ENCODE results near the gene CPSF4. TPM values are rescaled to one million over a fixed set of nuclear protein-coding genes. Genes with fewer than 3 reads are reported as not detected.
"Not testable (repeated sequence)": the region's sequence is repeated elsewhere in the genome, so short reads cannot be mapped to it uniquely, and the experiment has no call there.

Gene CPSF4
- total and polyA plus RNA-seq, 4 experiments from 2014 or later, result 21.9 to 54.7 (median 38.0) TPM

DNA sequence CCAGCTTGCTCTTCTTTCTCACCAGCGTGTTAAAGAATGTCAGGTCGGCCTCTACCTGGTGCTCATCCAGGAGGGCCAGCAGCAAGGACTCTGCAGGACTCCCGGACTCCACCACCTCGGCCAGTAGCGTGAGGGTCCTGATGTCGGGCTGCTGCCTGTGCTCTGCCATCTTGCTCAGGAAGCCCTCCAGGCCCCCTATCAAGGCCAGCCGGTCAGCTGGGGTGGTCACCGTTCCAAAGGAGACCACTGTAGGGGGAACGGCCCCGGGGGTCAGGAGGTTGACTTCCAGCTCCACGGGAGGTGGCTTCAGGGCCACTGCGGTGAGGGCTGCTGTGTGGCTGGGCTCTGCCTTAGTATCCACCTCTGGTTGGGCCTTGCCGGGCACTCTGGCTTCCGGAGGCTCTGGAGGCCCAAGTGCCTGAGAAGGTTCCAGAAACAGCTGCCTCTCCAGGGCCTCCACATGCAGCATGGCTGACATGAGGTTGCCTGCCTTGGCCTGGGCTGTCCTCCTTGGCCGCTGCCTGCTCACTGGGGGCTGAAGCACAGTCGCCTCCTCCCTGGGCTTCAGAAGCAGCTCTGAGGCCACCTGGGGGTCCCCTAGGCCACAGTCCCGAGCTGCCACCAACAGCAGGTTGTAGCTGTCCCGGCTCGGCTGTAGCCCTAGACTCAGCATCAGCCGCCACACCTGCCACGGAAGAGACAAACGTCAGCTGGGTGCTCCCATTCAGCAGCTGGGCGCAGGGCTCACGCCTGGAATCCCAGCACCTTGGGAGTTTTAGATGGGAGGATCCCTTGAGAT lies 13.6 kb upstream of the CPSF4 start:
- Histone ChIP-seq H3K4me3 (ENCODE audit: low read length in 2 of 2) (no peak overlapping the region), H3K27me3 (ENCODE audit: insufficient read depth, low read length) (no peaks in the 10 kb centered on the region), H3K9me3 (ENCODE audit: control insufficient read depth in 1 of 2, low read length in 2 of 2) (no peaks in the 10 kb centered on the region), H3K4me1 (ENCODE audit: insufficient read depth, low read length) (peaks cover 5% of the 10 kb centered on the region), H3K27ac (ENCODE audit: low read depth, low read length) (no peak overlapping the region), H3K36me3 (ENCODE audit: insufficient read depth, low read length) (peaks cover 12% of the 10 kb centered on the region)
- DNase-seq, result no peak
- peaks cover 9 to 47% of the 10 kb centered on the region in 2 donors for H3K36me3 Mint-ChIP-seq
- CTCF ChIA-PET (ENCODE audit: partially characterized antibody), result no interaction called here
- no peaks in the 10 kb centered on the region for H3K27me3 Mint-ChIP-seq
- intact Hi-C loops (cut with micrococcal nuclease), result no loop called here
- peaks cover 2 to 8% (median 5%) of the 10 kb centered on the region in 4 donors for H3K4me1 Mint-ChIP-seq
- H3K4me3 Mint-ChIP-seq, result no peak overlapping the region
- POLR2A ChIA-PET (ENCODE audit: partially characterized antibody), result interaction anchor here (1.0 kb wide), 1 partner anchor 12 kb away, joined by 3 read pairs; no protein-coding TSS in a partner anchor
- no peak overlapping the region for H3K27ac Mint-ChIP-seq
- H3K9me3 Mint-ChIP-seq, result no peaks in the 10 kb centered on the region

DNA sequence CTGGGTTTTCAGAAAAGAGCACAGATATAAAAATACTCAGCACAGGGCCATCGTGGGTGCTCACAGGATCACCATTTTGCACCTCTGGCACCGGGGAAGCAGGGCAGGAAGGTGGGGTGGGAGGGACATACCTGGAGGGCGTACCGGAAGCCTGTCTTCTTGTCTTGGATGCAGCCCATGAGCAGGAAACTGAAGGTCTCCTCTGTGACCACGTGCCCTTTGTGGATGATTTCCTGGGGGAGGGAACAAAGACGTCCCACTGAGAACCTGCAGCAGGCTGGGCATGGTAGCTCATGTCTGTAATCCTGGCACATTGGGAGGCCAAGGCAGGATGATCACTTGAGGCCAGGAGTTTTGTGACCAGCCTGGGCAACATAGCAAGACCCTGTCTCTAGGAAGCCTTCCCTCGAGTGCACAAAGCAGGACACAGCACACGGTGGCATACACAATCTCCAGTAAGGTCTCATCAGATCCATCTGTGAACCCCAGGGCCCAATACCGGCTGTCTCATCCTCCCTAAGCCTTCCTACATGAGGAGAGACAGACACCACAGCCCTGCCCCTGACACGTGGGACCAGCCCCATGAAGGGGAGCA lies 9.7 kb upstream of the CPSF4 start:
- DNase-seq, result peak in 2 of 5 donors; percentile 25 to 34
- H3K9me3 ChIP-seq (ENCODE audit: control insufficient read depth in 1 of 2, low read length in 2 of 2), result no peaks in the 10 kb centered on the region
- no peaks in the 10 kb centered on the region for H3K27me3 Mint-ChIP-seq
- peaks cover 5% of the 10 kb centered on the region for H3K4me1 ChIP-seq (ENCODE audit: insufficient read depth, low read length)
- H3K9me3 Mint-ChIP-seq, result peaks cover 0 to 1% (median 0%) of the 10 kb centered on the region in 8 donors
- no peak overlapping the region for H3K27ac ChIP-seq (ENCODE audit: low read depth, low read length)
- H3K4me1 Mint-ChIP-seq, result peaks cover 2 to 8% (median 5%) of the 10 kb centered on the region in 4 donors
- H3K4me3 ChIP-seq (ENCODE audit: low read length in 2 of 2), result no peak overlapping the region
- H3K36me3 Mint-ChIP-seq, result peaks cover 0 to 44% of the 10 kb centered on the region in 2 donors
- H3K4me3 Mint-ChIP-seq, result peak overlapping the region in 1 of 8 donors; percentile 8
- ChIA-PET CTCF (ENCODE audit: partially characterized antibody) (no interaction called here), POLR2A (ENCODE audit: partially characterized antibody) (interaction anchor here (1.3 to 1.4 kb wide), 2 partner anchors 9 to 20 kb away, joined by 4 to 7 read pairs; partner anchors contain the start of genes BUD31, PDAP1 and PTCD1)
- no peaks in the 10 kb centered on the region for H3K27me3 ChIP-seq (ENCODE audit: insufficient read depth, low read length)
- H3K36me3 ChIP-seq (ENCODE audit: insufficient read depth, low read length), result peaks cover 9% of the 10 kb centered on the region
- H3K27ac Mint-ChIP-seq, result peak overlapping the region in 4 of 7 donors; percentile 31 to 85 (median 39)
- intact Hi-C loops (cut with micrococcal nuclease), result no loop called here

DNA sequence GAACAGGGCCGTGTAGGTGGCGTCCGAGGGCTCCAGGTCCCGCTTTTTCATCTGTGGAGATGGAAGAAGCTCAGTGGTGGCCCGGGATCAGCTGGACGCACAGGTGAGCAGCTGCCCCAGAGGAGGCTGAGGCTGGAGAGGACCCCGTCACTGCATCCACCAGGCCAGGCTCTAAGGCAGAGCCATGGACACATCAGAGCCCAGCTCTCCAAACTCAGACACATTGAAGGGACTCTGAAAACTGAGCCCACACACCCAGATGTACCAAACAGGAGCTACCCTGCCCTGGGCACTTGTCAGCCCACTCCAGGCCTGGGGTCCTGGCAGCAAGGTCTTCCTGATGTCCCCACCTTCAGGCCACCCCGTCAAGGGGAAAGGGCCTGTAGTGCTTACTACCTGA lies 9.0 kb upstream of the CPSF4 start:
- peaks cover 2 to 8% (median 5%) of the 10 kb centered on the region in 4 donors for H3K4me1 Mint-ChIP-seq
- POLR2A ChIA-PET (ENCODE audit: partially characterized antibody), result interaction anchor here (1.3 to 1.4 kb wide), 2 partner anchors 8 to 21 kb away, joined by 4 to 7 read pairs; partner anchors contain the start of genes BUD31, PDAP1 and PTCD1
- DNase-seq, result no peak
- H3K9me3 Mint-ChIP-seq, result peaks cover 0 to 1% (median 0%) of the 10 kb centered on the region in 8 donors
- peaks cover 9% of the 10 kb centered on the region for H3K36me3 ChIP-seq (ENCODE audit: insufficient read depth, low read length)
- H3K4me3 Mint-ChIP-seq, result no peak overlapping the region
- CTCF ChIA-PET (ENCODE audit: partially characterized antibody), result no interaction called here
- no peak overlapping the region for H3K4me3 ChIP-seq (ENCODE audit: low read length in 2 of 2)
- no peaks in the 10 kb centered on the region for H3K27me3 Mint-ChIP-seq
- H3K36me3 Mint-ChIP-seq, result peaks cover 0 to 45% of the 10 kb centered on the region in 2 donors
- H3K4me1 ChIP-seq (ENCODE audit: insufficient read depth, low read length), result peaks cover 5% of the 10 kb centered on the region
- H3K9me3 ChIP-seq (ENCODE audit: control insufficient read depth in 1 of 2, low read length in 2 of 2), result no peaks in the 10 kb centered on the region
- H3K27ac Mint-ChIP-seq, result no peak overlapping the region
- H3K27me3 ChIP-seq (ENCODE audit: insufficient read depth, low read length), result no peaks in the 10 kb centered on the region
- intact Hi-C loops (cut with micrococcal nuclease), result no loop called here
- no peak overlapping the region for H3K27ac ChIP-seq (ENCODE audit: low read depth, low read length)

DNA sequence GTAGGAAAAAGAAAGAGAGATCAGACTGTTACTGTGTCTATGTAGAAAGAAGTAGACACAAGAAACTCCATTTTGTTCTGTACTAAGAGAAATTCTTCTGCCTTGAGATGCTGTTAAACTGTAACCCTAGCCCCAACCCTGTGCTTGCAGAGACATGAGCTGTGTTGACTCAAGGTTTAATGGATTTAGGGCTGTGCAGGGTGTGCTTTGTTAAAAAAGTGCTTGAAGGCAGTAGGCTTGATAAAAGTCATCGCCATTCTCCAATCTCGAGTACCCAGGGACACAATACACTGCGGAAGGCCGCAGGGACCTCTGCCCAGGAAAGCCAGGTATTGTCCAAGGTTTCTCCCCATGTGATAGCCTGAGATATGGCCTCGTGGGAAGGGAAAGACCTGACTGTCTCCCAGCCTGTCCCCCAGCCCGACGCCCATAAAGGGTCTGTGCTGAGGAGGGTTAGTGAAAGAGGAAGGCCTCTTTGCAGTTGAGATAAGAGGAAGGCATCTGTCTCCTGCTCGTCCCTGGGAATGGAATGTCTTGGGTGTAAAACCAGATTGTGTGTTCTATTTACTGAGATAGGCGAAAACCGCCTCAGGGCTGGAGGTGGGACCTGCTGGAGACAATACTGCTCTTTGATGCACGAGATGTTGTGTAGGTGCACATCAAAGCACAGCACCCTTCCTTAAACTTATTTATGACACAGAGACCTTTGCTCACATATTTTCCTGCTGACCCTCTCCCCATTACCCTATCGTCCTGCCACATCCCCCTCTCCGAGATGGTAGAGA lies 6.8 kb upstream of the CPSF4 start:
- POLR2A ChIA-PET (ENCODE audit: partially characterized antibody); intact Hi-C loops (cut with micrococcal nuclease); H3K9me3 ChIP-seq (ENCODE audit: control insufficient read depth in 1 of 2, low read length in 2 of 2); H3K27me3 Mint-ChIP-seq; H3K4me1 ChIP-seq (ENCODE audit: insufficient read depth, low read length); CTCF ChIA-PET (ENCODE audit: partially characterized antibody); H3K4me3 ChIP-seq (ENCODE audit: low read length in 2 of 2); DNase-seq; H3K36me3 ChIP-seq (ENCODE audit: insufficient read depth, low read length); H3K4me3 Mint-ChIP-seq; H3K9me3 Mint-ChIP-seq; H3K27ac ChIP-seq (ENCODE audit: low read depth, low read length); H3K27me3 ChIP-seq (ENCODE audit: insufficient read depth, low read length): not testable (repeated sequence)
- peak overlapping the region in 1 of 7 donors; percentile 31 for H3K27ac Mint-ChIP-seq
- H3K36me3 Mint-ChIP-seq, result peaks cover 0 to 41% of the 10 kb centered on the region in 2 donors
- peaks cover 2 to 11% (median 6%) of the 10 kb centered on the region in 4 donors for H3K4me1 Mint-ChIP-seq

DNA sequence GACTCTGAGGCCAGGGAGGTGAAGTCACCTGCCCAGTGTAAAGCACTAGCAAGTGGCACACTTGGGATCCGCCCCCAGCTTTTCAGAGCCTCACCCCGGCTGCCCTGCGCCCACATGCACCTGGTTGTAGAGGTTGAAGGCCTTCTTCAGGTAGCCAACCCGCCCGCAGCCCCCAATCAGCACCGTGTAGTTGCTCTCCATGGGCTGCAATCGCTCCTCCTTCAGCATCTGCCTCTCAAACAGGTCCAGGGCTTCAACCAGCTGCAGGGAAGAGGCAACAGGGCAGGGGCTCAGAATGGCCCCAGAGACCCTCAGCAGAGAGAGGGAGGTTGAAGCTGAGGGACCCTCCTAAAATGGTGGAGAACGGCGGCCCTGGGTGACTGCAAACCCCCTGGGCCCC lies 5.6 kb upstream of the CPSF4 start:
- no peaks in the 10 kb centered on the region for H3K27me3 Mint-ChIP-seq
- intact Hi-C loops (cut with micrococcal nuclease), result no loop called here
- peaks cover 0 to 37% of the 10 kb centered on the region in 2 donors for H3K36me3 Mint-ChIP-seq
- H3K4me1 Mint-ChIP-seq, result peaks cover 2 to 12% (median 9%) of the 10 kb centered on the region in 4 donors
- Histone ChIP-seq H3K27ac (ENCODE audit: low read depth, low read length) (no peak overlapping the region), H3K9me3 (ENCODE audit: control insufficient read depth in 1 of 2, low read length in 2 of 2) (no peaks in the 10 kb centered on the region), H3K36me3 (ENCODE audit: insufficient read depth, low read length) (peaks cover 9% of the 10 kb centered on the region), H3K4me3 (ENCODE audit: low read length in 2 of 2) (no peak overlapping the region), H3K4me1 (ENCODE audit: insufficient read depth, low read length) (peaks cover 10% of the 10 kb centered on the region), H3K27me3 (ENCODE audit: insufficient read depth, low read length) (no peaks in the 10 kb centered on the region)
- H3K27ac Mint-ChIP-seq, result no peak overlapping the region
- no peak overlapping the region for H3K4me3 Mint-ChIP-seq
- ChIA-PET POLR2A (ENCODE audit: partially characterized antibody) (interaction anchor here (0.5 kb wide), 1 partner anchor 14 kb away, joined by 3 read pairs; no protein-coding TSS in a partner anchor), CTCF (ENCODE audit: partially characterized antibody) (no interaction called here)
- peaks cover 0 to 1% (median 0%) of the 10 kb centered on the region in 8 donors for H3K9me3 Mint-ChIP-seq
- no peak for DNase-seq

DNA sequence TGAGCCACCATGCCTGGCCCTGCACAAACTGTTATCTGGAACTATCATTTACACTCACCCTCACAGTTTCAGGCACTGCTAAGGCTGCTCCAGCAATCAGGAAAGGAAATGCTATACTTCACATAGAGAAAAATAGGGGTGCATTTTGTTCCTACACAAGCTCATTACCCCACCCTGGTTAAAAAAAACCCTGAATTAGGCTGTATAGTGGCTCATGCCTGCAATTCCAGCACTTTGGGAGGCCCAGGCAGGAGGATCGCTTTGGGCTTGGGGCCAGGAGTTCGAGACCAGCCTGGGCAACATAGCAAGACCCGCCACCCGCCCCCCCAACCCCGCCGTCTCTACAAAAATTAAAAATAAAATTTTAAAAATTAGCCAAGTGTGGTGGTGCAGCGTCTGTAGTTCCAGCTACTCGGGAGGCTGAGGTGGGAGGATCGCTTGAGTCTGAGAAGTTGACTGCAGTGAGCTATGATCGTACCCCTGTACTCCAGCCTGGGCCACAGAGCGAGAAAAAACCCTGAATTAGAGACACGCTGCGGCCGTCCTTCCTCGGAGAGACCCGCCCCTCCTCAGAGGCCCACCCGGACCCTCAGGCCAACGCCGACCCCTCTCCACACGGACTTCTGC lies 684 bp upstream of the CPSF4 start:
- peak overlapping the region; percentile 90 to 96 (median 94) for H3K27ac Mint-ChIP-seq
- Histone ChIP-seq H3K9me3 (ENCODE audit: control insufficient read depth in 1 of 2, low read length in 2 of 2) (no peaks in the 10 kb centered on the region), H3K27me3 (ENCODE audit: insufficient read depth, low read length) (no peaks in the 10 kb centered on the region), H3K27ac (ENCODE audit: low read depth, low read length) (peak overlapping the region; percentile 61), H3K4me3 (ENCODE audit: low read length in 2 of 2) (peak overlapping the region; percentile 61 to 77), H3K36me3 (ENCODE audit: insufficient read depth, low read length) (peaks cover 4% of the 10 kb centered on the region), H3K4me1 (ENCODE audit: insufficient read depth, low read length) (peaks cover 17% of the 10 kb centered on the region)
- H3K27me3 Mint-ChIP-seq, result no peaks in the 10 kb centered on the region
- CTCF ChIA-PET (ENCODE audit: partially characterized antibody), result interaction anchor here (0.8 to 1.5 kb wide), 3 partner anchors 24 to 29 kb away, joined by 4 to 6 read pairs (median 5); partner anchors contain the start of genes ATP5MF, BUD31 and PDAP1
- POLR2A ChIA-PET (ENCODE audit: partially characterized antibody), result interaction anchor here (0.7 to 3.1 kb wide), 10 partner anchors 8 to 121 kb away, joined by 3 to 25 read pairs (median 4); partner anchors contain the start of genes ATP5MF, BUD31, PDAP1 and ZKSCAN5
- intact Hi-C loops (cut with micrococcal nuclease), result loop anchor here (1.0 to 2.0 kb wide), 4 partner anchors 29 to 66 kb away; partner anchors contain the start of genes ARPC1B, ZKSCAN5 and ZNF789
- no peaks in the 10 kb centered on the region for H3K9me3 Mint-ChIP-seq
- no peak for DNase-seq
- peak overlapping the region; percentile 94 to 98 (median 96) for H3K4me3 Mint-ChIP-seq
- H3K36me3 Mint-ChIP-seq, result peaks cover 0 to 29% of the 10 kb centered on the region in 2 donors
- peaks cover 12 to 36% (median 28%) of the 10 kb centered on the region in 4 donors for H3K4me1 Mint-ChIP-seq

Measured in CD4-positive, alpha-beta memory T cell (primary cell).